ENCODE results near the gene NRXN3. TPM values are rescaled to one million over a fixed set of nuclear protein-coding genes. Genes with fewer than 3 reads are reported as not detected.

NRXN3 gene
- total RNA-seq, 1 experiment from 2014 or later, result not detected

GRCh38 chr14:78417532-78417931 lies 247.4 kb downstream of the NRXN3 start (continued):
- TF ChIP-seq REST (IDR thresholded peaks at IDR 0.05; ENCODE audit: low read depth) (no peak), ZBTB33 (IDR thresholded peaks at IDR 0.05; ENCODE audit: extremely low read depth, insufficient replicate concordance, low read length) (no peak)

GRCh38 chr14:78424311-78424710 lies 254.1 kb downstream of the NRXN3 start:
- no peaks in the 10 kb centered on the region for H4K20me1 ChIP-seq (ENCODE audit: insufficient read depth)
- BruUV-seq (replicated peaks), result no TSS peak
- H3K9me2 ChIP-seq (ENCODE audit: insufficient read depth), result no peaks in the 10 kb centered on the region
- ChIA-PET POLR2A (no interaction called here), RAD21 (ENCODE audit: low non-redundant PET in 1 of 2, low total read pairs in 2 of 2, uncharacterized antibody in 2 of 2, unreplicated experiment in 2 of 2) (no interaction called here), CTCF (no interaction called here)
- no peak overlapping the region for H3K4me3 ChIP-seq (replicated peaks in 1 of 2; ENCODE audit: low read depth in 1 of 2, low read length in 2 of 2)
- no peak for DNase-seq (ENCODE audit: low read depth, low spot score)
- no peak for ATAC-seq
- no peaks in the 10 kb centered on the region for H3K36me3 ChIP-seq (ENCODE audit: control insufficient read depth in 1 of 2, insufficient read depth in 2 of 2, low read length in 2 of 2)
- no peak overlapping the region for H2AFZ ChIP-seq (ENCODE audit: low read depth, low read length, poor library complexity, severe bottlenecking)
- no peak overlapping the region for H3K4me2 ChIP-seq (ENCODE audit: low read length)
- H3K9me3 ChIP-seq (ENCODE audit: control insufficient read depth in 1 of 2, insufficient read depth in 1 of 2, low read depth in 1 of 2, low read length in 2 of 2), result no peaks in the 10 kb centered on the region
- no peak overlapping the region for H3K9ac ChIP-seq (ENCODE audit: low read length)
- H3K4me1 ChIP-seq (ENCODE audit: control insufficient read depth in 1 of 2, insufficient read depth in 2 of 2, low read length in 2 of 2), result no peaks in the 10 kb centered on the region
- H3K27ac ChIP-seq (ENCODE audit: low read depth, low read length), result no peak overlapping the region
- intact Hi-C loops (cut with micrococcal nuclease), result no loop called here
- no peaks in the 10 kb centered on the region for H3K27me3 ChIP-seq (ENCODE audit: insufficient read depth, low read length)
- H3K79me2 ChIP-seq (ENCODE audit: insufficient read depth, low read length), result no peaks in the 10 kb centered on the region
- TF ChIP-seq EGR1 (IDR thresholded peaks at IDR 0.05; ENCODE audit: low read depth) (no peak), ATF3 (IDR thresholded peaks at IDR 0.05) (no peak), ZBTB33 (IDR thresholded peaks at IDR 0.05; ENCODE audit: extremely low read depth, insufficient replicate concordance, low read length) (no peak), ELF1 (IDR thresholded peaks at IDR 0.05; ENCODE audit: borderline replicate concordance, low read depth) (no peak), CTCF (IDR thresholded peaks at IDR 0.05 in 2 of 3, conservative IDR thresholded peaks at IDR 0.05 in 1 of 3; ENCODE audit: borderline replicate concordance in 1 of 3, insufficient read depth in 1 of 3, low read depth in 2 of 3, low read length in 2 of 3) (no peak), YY1 (IDR thresholded peaks at IDR 0.05; ENCODE audit: extremely low read depth, insufficient replicate concordance, low read depth, low read length) (no peak), TCF7L2 (IDR thresholded peaks at IDR 0.05; ENCODE audit: borderline replicate concordance, extremely low read depth, insufficient read depth, insufficient read length) (no peak)

Measured in HCT116 (cell line).